ENCODE results near the gene CEP250. TPM values are rescaled to one million over a fixed set of nuclear protein-coding genes. Genes with fewer than 3 reads are reported as not detected.

The CEP250 gene
- polyA plus RNA-seq, 1 donor (not counting 4 experiments of a cell fraction or from before 2014, with no cell fraction given): 8.1 TPM

DNA sequence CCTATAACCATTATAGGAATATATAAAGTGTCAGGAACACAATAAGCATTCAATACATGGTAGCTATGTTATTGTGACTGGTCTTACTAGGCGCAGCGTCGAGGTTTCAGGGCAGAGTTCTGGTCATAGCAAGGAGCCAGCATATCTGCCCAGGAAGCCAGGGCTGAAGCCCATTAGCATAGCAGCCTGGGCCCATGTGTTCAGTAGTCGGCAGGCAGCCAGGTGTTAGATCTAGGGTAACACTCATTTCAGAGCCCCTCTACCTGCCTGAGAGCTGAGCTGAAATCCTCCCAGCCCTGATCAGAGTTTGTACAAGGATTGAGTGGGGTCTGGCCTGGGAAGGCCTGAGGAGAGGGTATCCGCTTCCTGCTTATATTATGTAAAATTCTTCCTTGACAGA lies 41.9 kb downstream of the CEP250 start:
- H3K4me1 ChIP-seq (ENCODE audit: control insufficient read depth, extremely low read depth, insufficient read depth, low read length): no peaks in the 10 kb centered on the region
- H3K27me3 ChIP-seq (ENCODE audit: control insufficient read depth, extremely low read depth, insufficient read depth, low read length): no peaks in the 10 kb centered on the region
- no peaks in the 10 kb centered on the region for H3K79me2 ChIP-seq (ENCODE audit: control insufficient read depth, insufficient read depth, low read length)
- FAIRE-seq: no peak
- no peak overlapping the region for H3K4me2 ChIP-seq (ENCODE audit: control insufficient read depth, extremely low read depth, insufficient read depth, low read depth, low read length)
- H4K20me1 ChIP-seq (ENCODE audit: control insufficient read depth, extremely low read depth, insufficient read depth, low read length): no peaks in the 10 kb centered on the region
- no peak for TF ChIP-seq EZH2 (IDR thresholded peaks at IDR 0.05; ENCODE audit: low read length)
- TF ChIP-seq, protein P1, sequence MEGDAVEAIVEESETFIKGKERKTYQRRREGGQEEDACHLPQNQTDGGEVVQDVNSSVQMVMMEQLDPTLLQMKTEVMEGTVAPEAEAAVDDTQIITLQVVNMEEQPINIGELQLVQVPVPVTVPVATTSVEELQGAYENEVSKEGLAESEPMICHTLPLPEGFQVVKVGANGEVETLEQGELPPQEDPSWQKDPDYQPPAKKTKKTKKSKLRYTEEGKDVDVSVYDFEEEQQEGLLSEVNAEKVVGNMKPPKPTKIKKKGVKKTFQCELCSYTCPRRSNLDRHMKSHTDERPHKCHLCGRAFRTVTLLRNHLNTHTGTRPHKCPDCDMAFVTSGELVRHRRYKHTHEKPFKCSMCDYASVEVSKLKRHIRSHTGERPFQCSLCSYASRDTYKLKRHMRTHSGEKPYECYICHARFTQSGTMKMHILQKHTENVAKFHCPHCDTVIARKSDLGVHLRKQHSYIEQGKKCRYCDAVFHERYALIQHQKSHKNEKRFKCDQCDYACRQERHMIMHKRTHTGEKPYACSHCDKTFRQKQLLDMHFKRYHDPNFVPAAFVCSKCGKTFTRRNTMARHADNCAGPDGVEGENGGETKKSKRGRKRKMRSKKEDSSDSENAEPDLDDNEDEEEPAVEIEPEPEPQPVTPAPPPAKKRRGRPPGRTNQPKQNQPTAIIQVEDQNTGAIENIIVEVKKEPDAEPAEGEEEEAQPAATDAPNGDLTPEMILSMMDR (optimal IDR thresholded peaks at IDR 0.05 in 1 of 3, IDR thresholded peaks at IDR 0.05 in 1 of 3, conservative IDR thresholded peaks at IDR 0.05 in 1 of 3; ENCODE audit: extremely low read depth in 1 of 3, insufficient read depth in 2 of 3, low read length in 3 of 3): no peak
- no peak overlapping the region for H3K9ac ChIP-seq (ENCODE audit: control insufficient read depth, extremely low read depth, insufficient read depth, low read length)
- DNase-seq (ENCODE audit: low read depth, low spot score): no peak
- no peak overlapping the region for H3K27ac ChIP-seq (ENCODE audit: control insufficient read depth, insufficient read depth, low read length)
- H3K9me3 ChIP-seq (ENCODE audit: control insufficient read depth, low read depth, low read length): no peaks in the 10 kb centered on the region
- dilution Hi-C loops (cut with MboI; ENCODE audit: extremely low pct_ligation_motif_present, low sequenced_read_pairs): no loop called here
- H3K4me3 ChIP-seq (ENCODE audit: control insufficient read depth in 2 of 3, extremely low read depth in 1 of 3, insufficient read depth in 2 of 3, low read depth in 1 of 3, low read length in 3 of 3): no peak overlapping the region
- peaks cover 19 to 30% of the 10 kb centered on the region in 2 experiments for H3K36me3 ChIP-seq (ENCODE audit: control insufficient read depth in 2 of 2, extremely low read depth in 1 of 2, insufficient read depth in 2 of 2, low read length in 2 of 2)
- H3K9me1 ChIP-seq (ENCODE audit: control insufficient read depth, extremely low read depth, insufficient read depth, low read length): no peaks in the 10 kb centered on the region
- no peak overlapping the region for H2AFZ ChIP-seq (ENCODE audit: control insufficient read depth, low read length)

DNA sequence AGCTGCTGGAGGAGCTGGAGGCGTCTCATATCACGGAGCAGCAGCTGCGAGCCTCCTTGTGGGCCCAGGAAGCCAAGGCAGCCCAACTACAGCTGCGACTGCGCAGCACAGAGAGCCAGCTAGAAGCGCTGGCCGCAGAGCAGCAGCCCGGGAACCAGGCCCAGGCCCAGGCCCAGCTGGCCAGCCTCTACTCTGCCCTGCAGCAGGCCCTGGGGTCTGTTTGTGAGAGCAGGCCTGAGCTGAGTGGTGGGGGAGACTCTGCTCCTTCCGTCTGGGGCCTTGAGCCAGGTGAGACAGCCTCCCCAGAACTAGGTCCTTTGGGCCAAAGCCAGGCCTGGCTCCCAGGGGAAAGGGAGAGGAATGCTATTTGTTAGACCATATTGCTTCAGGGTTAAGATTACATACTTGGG lies 42.4 kb downstream of the CEP250 start:
- no peaks in the 10 kb centered on the region for H3K79me2 ChIP-seq (ENCODE audit: control insufficient read depth, insufficient read depth, low read length)
- H3K9me1 ChIP-seq (ENCODE audit: control insufficient read depth, extremely low read depth, insufficient read depth, low read length): no peaks in the 10 kb centered on the region
- no peaks in the 10 kb centered on the region for H3K27me3 ChIP-seq (ENCODE audit: control insufficient read depth, extremely low read depth, insufficient read depth, low read length)
- peaks cover 21 to 34% of the 10 kb centered on the region in 2 experiments for H3K36me3 ChIP-seq (ENCODE audit: control insufficient read depth in 2 of 2, extremely low read depth in 1 of 2, insufficient read depth in 2 of 2, low read length in 2 of 2)
- no peak overlapping the region for H3K27ac ChIP-seq (ENCODE audit: control insufficient read depth, insufficient read depth, low read length)
- no peak for FAIRE-seq
- H2AFZ ChIP-seq (ENCODE audit: control insufficient read depth, low read length): no peak overlapping the region
- no peak overlapping the region for H3K4me2 ChIP-seq (ENCODE audit: control insufficient read depth, extremely low read depth, insufficient read depth, low read depth, low read length)
- no peak overlapping the region for H3K4me3 ChIP-seq (ENCODE audit: control insufficient read depth in 2 of 3, extremely low read depth in 1 of 3, insufficient read depth in 2 of 3, low read depth in 1 of 3, low read length in 3 of 3)
- H4K20me1 ChIP-seq (ENCODE audit: control insufficient read depth, extremely low read depth, insufficient read depth, low read length): no peaks in the 10 kb centered on the region
- no peak overlapping the region for H3K9ac ChIP-seq (ENCODE audit: control insufficient read depth, extremely low read depth, insufficient read depth, low read length)
- DNase-seq (ENCODE audit: low read depth, low spot score): no peak
- no peaks in the 10 kb centered on the region for H3K4me1 ChIP-seq (ENCODE audit: control insufficient read depth, extremely low read depth, insufficient read depth, low read length)
- TF ChIP-seq EZH2 (IDR thresholded peaks at IDR 0.05; ENCODE audit: low read length): no peak
- TF ChIP-seq, protein P1 (optimal IDR thresholded peaks at IDR 0.05 in 1 of 3, IDR thresholded peaks at IDR 0.05 in 1 of 3, conservative IDR thresholded peaks at IDR 0.05 in 1 of 3; ENCODE audit: extremely low read depth in 1 of 3, insufficient read depth in 2 of 3, low read length in 3 of 3): no peak
- H3K9me3 ChIP-seq (ENCODE audit: control insufficient read depth, low read depth, low read length): no peaks in the 10 kb centered on the region
- dilution Hi-C loops (cut with MboI; ENCODE audit: extremely low pct_ligation_motif_present, low sequenced_read_pairs): no loop called here
